HG03039 (cell line): ENCODE data around the gene EVI2A.
"Not testable (repeated sequence)": the region's sequence is repeated elsewhere in the genome, so short reads cannot be mapped to it uniquely, and the experiment has no call there.

Source experiments
- ATAC-seq: cut with Tn5 transposase; IDR thresholded peaks from one replicate; pipeline ENCODE4 v1.9.1; 2021; ENCODE audit warnings: mild to moderate bottlenecking, moderate library complexity; ENCODE audit not compliant: unreplicated experiment

The EVI2A gene

GRCh38 chr17:31321481-31321880, at the start of gene EVI2A:
TSS of gene EVI2A (minus strand) at chr17:31321622. CDS start at chr17:31319013, 2,609 bp downstream.
- ATAC-seq = no peak

- ATAC-seq = no peak
These were observed 47.8 kb upstream of the EVI2A start for GRCh38 chr17:31369266-31369665.

GRCh38 chr17:31366088-31366487, 44.7 kb upstream of the EVI2A start:
- ATAC-seq = no peak

- ATAC-seq = no peak
These were observed 42.6 kb upstream of the EVI2A start for GRCh38 chr17:31364012-31364411.

- no peak for ATAC-seq
These were observed 36.5 kb upstream of the EVI2A start for GRCh38 chr17:31357839-31358394.

GRCh38 chr17:31357091-31357490, 35.7 kb upstream of the EVI2A start:
- ATAC-seq = no peak

- ATAC-seq = no peak
These were observed 34.5 kb upstream of the EVI2A start for GRCh38 chr17:31355935-31356334.

GRCh38 chr17:31349454-31349853, 28.0 kb upstream of the EVI2A start:
- ATAC-seq = no peak

GRCh38 chr17:31345191-31345747, 23.8 kb upstream of the EVI2A start:
- not testable (repeated sequence) for ATAC-seq

- ATAC-seq = no peak
These were observed 18.7 kb upstream of the EVI2A start for GRCh38 chr17:31339906-31340661.

GRCh38 chr17:31329221-31329620, 7.8 kb upstream of the EVI2A start:
- ATAC-seq = no peak

GRCh38 chr17:31328160-31328535, 6.7 kb upstream of the EVI2A start:
- ATAC-seq = no peak

GRCh38 chr17:31327534-31328159, 6.2 kb upstream of the EVI2A start:
- no peak for ATAC-seq

GRCh38 chr17:31323551-31323950, 2.1 kb upstream of the EVI2A start:
- no peak for ATAC-seq

- no peak for ATAC-seq
These were observed 544 bp upstream of the EVI2A start for GRCh38 chr17:31321966-31322365.

GRCh38 chr17:31320791-31321190, 631 bp downstream of the EVI2A start:
- ATAC-seq = no peak

- ATAC-seq = no peak
These were observed 1.2 kb downstream of the EVI2A start for GRCh38 chr17:31320241-31320640.

- ATAC-seq = no peak
These were observed 2.4 kb downstream of the EVI2A start for GRCh38 chr17:31318851-31319661.

GRCh38 chr17:31318298-31318801, 3.1 kb downstream of the EVI2A start:
- no peak for ATAC-seq

- ATAC-seq = no peak
These were observed 6.7 kb downstream of the EVI2A start for GRCh38 chr17:31314782-31315100.
